Liver (tissue), 3 donors: Measurements from ENCODE around the gene ANKRD45.

Source experiments
- CTCF ChIP-seq: fragments of 150-350 bp; IDR thresholded peaks from 2 replicates; pipeline ENCODE4 v1.5.1; 2017; ENCODE audit warnings: improper control_type of control experiment, low read depth, low read length; ENCODE audit not compliant: missing input control
- RAD21 ChIP-seq, 2 donors: IDR thresholded peaks; 2 replicates each; pipeline ENCODE4 v1.6.1; 2016; ENCODE audit warnings: antibody characterized with exemption in 2 of 2, mild to moderate bottlenecking in 2 of 2
- donor health status: healthy.
- donor health status: healthy.

- TF ChIP-seq CTCF (no peak), RAD21 (IDR thresholded peaks at IDR 0.05) (no peak)
Measured at GRCh38 chr1:173590557-173590956, 79.1 kb downstream of the ANKRD45 start.
